Measurements from ENCODE around the gene MTCL1. TPM values are rescaled to one million over a fixed set of nuclear protein-coding genes. Genes with fewer than 3 reads are reported as not detected.

The MTCL1 gene
- total RNA-seq, 1 donor from 2014 or later: 54.4 TPM

DNA sequence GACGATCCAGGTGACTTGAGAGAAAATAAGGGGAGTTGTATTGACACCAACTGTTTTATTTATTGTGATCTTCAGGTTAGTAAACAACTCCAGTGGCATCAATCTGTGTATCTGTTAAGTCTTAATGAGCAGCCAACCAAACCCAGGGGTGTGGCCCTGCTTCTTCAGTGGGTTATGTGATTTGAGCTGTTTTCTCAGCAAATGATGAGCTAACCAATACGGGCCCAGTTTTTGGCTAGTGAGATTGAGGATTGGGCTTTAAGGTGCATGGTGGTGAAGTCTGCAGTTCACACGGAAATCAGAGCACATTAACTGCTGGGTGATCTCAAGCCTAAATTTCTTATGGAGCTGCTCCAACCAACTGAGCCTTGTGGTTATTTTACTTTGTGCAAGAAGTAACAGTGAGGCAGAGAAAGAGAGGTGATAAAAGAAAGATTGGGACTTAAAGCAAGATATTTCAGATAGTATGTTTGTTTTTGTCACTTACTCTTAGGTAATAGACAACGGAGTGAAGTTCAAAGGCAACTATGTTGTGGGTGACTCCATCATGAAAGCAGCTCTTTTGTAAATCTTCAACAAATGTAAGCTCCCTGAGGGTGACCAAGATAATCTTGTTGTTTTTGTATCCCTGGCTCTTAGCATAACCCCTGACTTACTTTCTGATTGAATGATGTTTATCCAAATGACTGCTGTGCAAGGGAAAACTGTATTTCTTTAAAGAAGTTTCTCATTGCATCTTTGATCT is 2.4 kb downstream of the MTCL1 start:
- no peak for DNase-seq (ENCODE audit: low spot score)

DNA sequence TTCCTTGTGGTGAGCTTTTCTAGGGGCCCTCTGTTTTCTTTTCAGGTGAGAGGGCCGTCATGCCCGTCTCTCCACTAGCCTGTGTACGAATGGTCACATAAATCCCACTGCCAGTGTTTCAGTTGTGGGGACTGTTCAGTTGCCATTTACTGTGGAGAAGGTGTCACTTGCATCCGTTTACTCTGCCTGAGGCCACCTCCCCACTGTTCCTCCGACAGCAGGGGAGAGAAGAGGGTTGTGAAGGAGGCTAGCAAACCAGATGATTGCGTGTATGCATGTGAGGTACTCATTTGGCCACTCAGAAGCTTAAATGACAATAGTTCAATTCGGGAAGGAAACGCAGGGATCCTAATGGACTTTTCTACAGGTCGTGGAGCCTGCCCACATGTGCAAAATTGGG is 3.3 kb downstream of the MTCL1 start:
- no peaks in the 10 kb centered on the region for H3K27me3 Mint-ChIP-seq (ENCODE audit: low read depth)
- no peak for TF ChIP-seq CTCF (IDR thresholded peaks at IDR 0.05)
- peaks cover 2% of the 10 kb centered on the region for H3K9me3 Mint-ChIP-seq (ENCODE audit: low read depth)
- H3K4me1 Mint-ChIP-seq (ENCODE audit: low read depth): peaks cover 56% of the 10 kb centered on the region
- peak overlapping the region; percentile 99 for H3K4me3 Mint-ChIP-seq (ENCODE audit: unreplicated experiment)
- DNase-seq (ENCODE audit: low spot score): no peak
- H3K36me3 Mint-ChIP-seq (ENCODE audit: low read depth): peaks cover 2% of the 10 kb centered on the region
- H3K27ac Mint-ChIP-seq (ENCODE audit: unreplicated experiment): peak overlapping the region; percentile 95

More for the DNA sequence above, 2.4 kb downstream of the MTCL1 start:
- H3K27ac Mint-ChIP-seq (ENCODE audit: unreplicated experiment): peak overlapping the region; percentile 95
- peaks cover 2% of the 10 kb centered on the region for H3K9me3 Mint-ChIP-seq (ENCODE audit: low read depth)
- no peak for TF ChIP-seq CTCF (IDR thresholded peaks at IDR 0.05)
- H3K27me3 Mint-ChIP-seq (ENCODE audit: low read depth): no peaks in the 10 kb centered on the region
- H3K36me3 Mint-ChIP-seq (ENCODE audit: low read depth): peaks cover 2% of the 10 kb centered on the region
- peaks cover 56% of the 10 kb centered on the region for H3K4me1 Mint-ChIP-seq (ENCODE audit: low read depth)
- peak overlapping the region; percentile 99 for H3K4me3 Mint-ChIP-seq (ENCODE audit: unreplicated experiment)

- DNase-seq (ENCODE audit: low spot score): no peak
- Mint-ChIP-seq H3K4me1 (ENCODE audit: low read depth) (peaks cover 56% of the 10 kb centered on the region), H3K36me3 (ENCODE audit: low read depth) (peaks cover 2% of the 10 kb centered on the region), H3K27me3 (ENCODE audit: low read depth) (no peaks in the 10 kb centered on the region), H3K27ac (ENCODE audit: unreplicated experiment) (peak overlapping the region; percentile 95), H3K9me3 (ENCODE audit: low read depth) (peaks cover 2% of the 10 kb centered on the region), H3K4me3 (ENCODE audit: unreplicated experiment) (peak overlapping the region; percentile 10)
- TF ChIP-seq CTCF (IDR thresholded peaks at IDR 0.05): no peak
Measured at GRCh38 chr18:8709248-8710059, 4.1 kb downstream of the MTCL1 start.

DNA sequence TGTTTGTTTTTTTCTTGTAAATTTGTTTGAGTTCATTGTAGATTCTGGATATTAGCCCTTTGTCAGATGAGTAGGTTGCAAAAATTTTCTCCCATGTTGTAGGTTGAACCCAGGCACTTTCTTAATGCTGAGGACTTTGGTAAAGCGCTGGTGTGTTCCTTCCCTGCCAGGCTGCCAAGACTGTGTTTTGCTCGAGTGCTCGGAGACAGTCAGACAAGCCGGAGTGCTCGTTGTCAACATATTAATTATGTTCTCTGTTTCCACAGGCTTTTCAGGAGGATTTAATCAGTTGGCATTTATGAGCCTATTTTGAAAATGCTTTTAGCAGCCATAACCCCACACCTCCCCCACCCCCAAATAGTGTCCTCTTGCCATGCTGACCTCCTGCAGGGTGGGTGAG is 6.4 kb downstream of the MTCL1 start:
- peaks cover 2% of the 10 kb centered on the region for H3K36me3 Mint-ChIP-seq (ENCODE audit: low read depth)
- H3K27me3 Mint-ChIP-seq (ENCODE audit: low read depth): no peaks in the 10 kb centered on the region
- H3K4me3 Mint-ChIP-seq (ENCODE audit: unreplicated experiment): peak overlapping the region; percentile 33
- no peak for TF ChIP-seq CTCF (IDR thresholded peaks at IDR 0.05)
- H3K4me1 Mint-ChIP-seq (ENCODE audit: low read depth): peaks cover 54% of the 10 kb centered on the region
- peaks cover 2% of the 10 kb centered on the region for H3K9me3 Mint-ChIP-seq (ENCODE audit: low read depth)
- peak overlapping the region; percentile 63 for H3K27ac Mint-ChIP-seq (ENCODE audit: unreplicated experiment)
- DNase-seq (ENCODE audit: low spot score): no peak

GRCh38 chr18:8713691-8714090 is 8.3 kb downstream of the MTCL1 start:
- peaks cover 9% of the 10 kb centered on the region for H3K36me3 Mint-ChIP-seq (ENCODE audit: low read depth)
- peaks cover 2% of the 10 kb centered on the region for H3K9me3 Mint-ChIP-seq (ENCODE audit: low read depth)
- TF ChIP-seq CTCF (IDR thresholded peaks at IDR 0.05): no peak
- no peak overlapping the region for H3K27ac Mint-ChIP-seq (ENCODE audit: unreplicated experiment)
- no peaks in the 10 kb centered on the region for H3K27me3 Mint-ChIP-seq (ENCODE audit: low read depth)
- DNase-seq (ENCODE audit: low spot score): no peak
- H3K4me3 Mint-ChIP-seq (ENCODE audit: unreplicated experiment): no peak overlapping the region
- peaks cover 41% of the 10 kb centered on the region for H3K4me1 Mint-ChIP-seq (ENCODE audit: low read depth)

All from chondrocyte (in vitro differentiated cells).